Right lobe of liver (tissue), 4 donors: Measurements from ENCODE around the gene TOB1.

ENCODE experiments used
- CTCF ChIP-seq, 4 donors: fragments of 200-600 bp in 3 of 4; fragments of 450-650 bp in 1 of 4; IDR thresholded peaks; one replicate each; pipeline versions ENCODE4 v1.5.1 to v1.8.0; 2016 to 2022; ENCODE audit warnings: antibody characterized with exemption in 4 of 4, mild to moderate bottlenecking in 2 of 4
- POLR2A ChIP-seq: fragments of 450-650 bp; IDR thresholded peaks from one replicate; pipeline ENCODE4 v1.6.1; 2017; ENCODE audit warnings: antibody characterized with exemption, mild to moderate bottlenecking
- donor health status: DM: no; HTN: no; CAD: no.
- donor health status: DM: no; HTN: no; CAD: no.
- donor health status: DM: no; HTN: yes; CAD: no.

GRCh38 chr17:50871898-50872297 lies 5.7 kb upstream of the TOB1 start:
- no peak for TF ChIP-seq POLR2A
- no peak for TF ChIP-seq CTCF (IDR thresholded peaks at IDR 0.05)
